Measurements from ENCODE around the gene STX1B.

DNA sequence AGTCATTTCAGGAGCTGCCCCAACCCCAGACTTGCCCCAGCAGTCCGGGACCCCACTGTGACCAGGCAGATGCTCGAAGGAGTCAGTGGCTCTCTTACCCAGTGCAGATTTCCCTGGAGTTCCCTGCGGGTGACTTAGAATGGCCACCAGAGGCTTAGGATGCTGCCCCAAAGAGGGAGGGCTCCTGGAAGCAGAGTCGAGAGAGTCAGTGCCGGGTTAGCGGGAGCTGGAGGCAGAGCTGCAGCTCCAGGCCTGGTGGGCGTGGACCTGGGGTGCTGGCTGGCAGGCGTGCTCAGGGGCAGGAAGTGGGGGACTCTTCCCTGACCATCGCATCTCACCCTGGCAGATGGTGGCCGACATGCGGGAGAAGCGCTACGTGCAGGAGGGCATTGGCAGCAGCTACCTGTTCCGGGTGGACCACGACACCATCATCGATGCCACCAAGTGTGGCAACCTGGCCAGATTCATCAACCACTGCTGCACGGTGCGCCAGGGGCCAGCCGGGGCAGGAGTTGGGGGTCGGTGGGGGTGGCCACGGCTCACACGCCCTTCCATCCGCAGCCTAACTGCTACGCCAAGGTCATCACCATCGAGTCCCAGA lies 27.0 kb downstream of the STX1B start:
- TF ChIP-seq, protein P1, sequence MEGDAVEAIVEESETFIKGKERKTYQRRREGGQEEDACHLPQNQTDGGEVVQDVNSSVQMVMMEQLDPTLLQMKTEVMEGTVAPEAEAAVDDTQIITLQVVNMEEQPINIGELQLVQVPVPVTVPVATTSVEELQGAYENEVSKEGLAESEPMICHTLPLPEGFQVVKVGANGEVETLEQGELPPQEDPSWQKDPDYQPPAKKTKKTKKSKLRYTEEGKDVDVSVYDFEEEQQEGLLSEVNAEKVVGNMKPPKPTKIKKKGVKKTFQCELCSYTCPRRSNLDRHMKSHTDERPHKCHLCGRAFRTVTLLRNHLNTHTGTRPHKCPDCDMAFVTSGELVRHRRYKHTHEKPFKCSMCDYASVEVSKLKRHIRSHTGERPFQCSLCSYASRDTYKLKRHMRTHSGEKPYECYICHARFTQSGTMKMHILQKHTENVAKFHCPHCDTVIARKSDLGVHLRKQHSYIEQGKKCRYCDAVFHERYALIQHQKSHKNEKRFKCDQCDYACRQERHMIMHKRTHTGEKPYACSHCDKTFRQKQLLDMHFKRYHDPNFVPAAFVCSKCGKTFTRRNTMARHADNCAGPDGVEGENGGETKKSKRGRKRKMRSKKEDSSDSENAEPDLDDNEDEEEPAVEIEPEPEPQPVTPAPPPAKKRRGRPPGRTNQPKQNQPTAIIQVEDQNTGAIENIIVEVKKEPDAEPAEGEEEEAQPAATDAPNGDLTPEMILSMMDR (IDR thresholded peaks at IDR 0.05): no peak
- TF ChIP-seq EP300 (IDR thresholded peaks at IDR 0.05; ENCODE audit: low read depth) (no peak), POLR2AphosphoS5 (IDR thresholded peaks at IDR 0.05) (no peak), POLR2A (IDR thresholded peaks at IDR 0.05) (no peak)
